IMR-90 (cell line): ENCODE data around the gene BRD3. TPM values are rescaled to one million over a fixed set of nuclear protein-coding genes. Genes with fewer than 3 reads are reported as not detected.

ENCODE experiments used
- ATAC-seq: fragments of 200-7000 bp; cut with Tn5 transposase; 2 replicates; pipeline ENCODE4 v1.9.1; 2020; ENCODE audit warnings: low read depth, mild to moderate bottlenecking, moderate library complexity
- BruUV-seq: library from RNA; stranded (reverse); fragments of 400-500 nt; replicated peaks from 2 replicates; lab custom pipeline; 2021; lab: Mats Ljungman, UMichigan
- CTCF ChIA-PET: fragments of 300-600 bp; formaldehyde crosslinking; extraction: SDS; loops from one replicate; lab custom pipeline; 2021; ENCODE audit warnings: antibody characterized with exemption; lab: Yijun Ruan, JAX
- POLR2A ChIA-PET: fragments of 300-600 bp; sonication (Branson Sonifier 250); formaldehyde crosslinking; loops from one replicate; lab custom pipeline; 2022; ENCODE audit warnings: antibody characterized with exemption; ENCODE audit not compliant: unreplicated experiment; lab: Charles Lee
- DNase-seq: peaks from one replicate; pipeline ENCODE4 v3.0.0; 2013
- H2AFZ ChIP-seq: replicated peaks from 2 replicates; pipeline ENCODE3; 2013; ENCODE audit warnings: low read length, mild to moderate bottlenecking; ENCODE audit not compliant: poor library complexity
- H2AK5ac ChIP-seq: 2 replicates; pipeline ENCODE4 v1.6.1; 2013; ENCODE audit warnings: low read depth, low read length, inconsistent platforms
- H2AK9ac ChIP-seq: replicated peaks from 2 replicates; pipeline ENCODE3; 2013; ENCODE audit warnings: mild to moderate bottlenecking, low read depth, low read length, moderate library complexity; ENCODE audit not compliant: poor library complexity
- H2BK120ac ChIP-seq: 2 replicates; pipeline ENCODE4 v1.6.1; 2013; ENCODE audit warnings: low read depth, low read length, inconsistent platforms
- H2BK15ac ChIP-seq: 3 replicates; pipeline ENCODE4 v1.6.1; 2013; ENCODE audit warnings: low read depth, low read length, inconsistent platforms
- H2BK20ac ChIP-seq: 2 replicates; pipeline ENCODE4 v1.6.1; 2013; ENCODE audit warnings: low read depth, mild to moderate bottlenecking, inconsistent platforms, low read length, moderate library complexity
- H2BK5ac ChIP-seq: 2 replicates; pipeline ENCODE4 v1.6.1; 2013; ENCODE audit warnings: mild to moderate bottlenecking, low read depth, low read length, inconsistent platforms; ENCODE audit not compliant: poor library complexity, severe bottlenecking
- H3K14ac ChIP-seq: replicated peaks from 2 replicates; pipeline ENCODE4 v1.6.1; 2013; ENCODE audit warnings: low read depth, low read length, inconsistent platforms
- H3K18ac ChIP-seq: 2 replicates; pipeline ENCODE4 v1.6.1; 2013; ENCODE audit warnings: low read depth, low read length, control low read depth
- H3K23ac ChIP-seq: 2 replicates; pipeline ENCODE4 v1.6.1; 2013; ENCODE audit warnings: low read depth, low read length, inconsistent platforms
- H3K27ac ChIP-seq: 2 replicates; pipeline ENCODE4 v1.5.1; 2013; ENCODE audit warnings: mild to moderate bottlenecking, control low read depth, low read length; ENCODE audit not compliant: insufficient read depth
- H3K27me3 ChIP-seq: 2 replicates; pipeline ENCODE4 v1.6.1; 2013; ENCODE audit warnings: low read length; ENCODE audit not compliant: control insufficient read depth, insufficient read depth
- H3K36me3 ChIP-seq: 2 replicates; pipeline ENCODE4 v1.6.1; 2013; ENCODE audit warnings: low read length, mixed read lengths; ENCODE audit not compliant: control insufficient read depth, insufficient read depth
- H3K4ac ChIP-seq: 2 replicates; pipeline ENCODE4 v1.6.1; 2013; ENCODE audit warnings: low read depth, low read length, inconsistent platforms
- H3K4me1 ChIP-seq: 2 replicates; pipeline ENCODE4 v1.6.1; 2013; ENCODE audit warnings: low read length, mixed read lengths; ENCODE audit not compliant: control insufficient read depth, insufficient read depth
- H3K4me2 ChIP-seq: 2 replicates; pipeline ENCODE4 v1.6.1; 2013; ENCODE audit warnings: low read depth, mild to moderate bottlenecking, control low read depth, low read length, moderate library complexity
- H3K4me3 ChIP-seq: 2 replicates; pipeline ENCODE4 v1.5.1; 2013; ENCODE audit warnings: low read depth, mild to moderate bottlenecking, control low read depth, low read length, moderate library complexity; ENCODE audit not compliant: insufficient read depth
- H3K56ac ChIP-seq: 2 replicates; pipeline ENCODE4 v1.6.1; 2013; ENCODE audit warnings: low read length, inconsistent platforms; ENCODE audit not compliant: insufficient read depth; ENCODE audit errors: extremely low read depth
- H3K79me1 ChIP-seq, 2 experiments: 2 replicates each; pipeline ENCODE4 v1.6.1; 2013; ENCODE audit warnings: low read length in 2 of 2, inconsistent platforms in 1 of 2, low read depth in 1 of 2
- H3K9ac ChIP-seq: 2 replicates; pipeline ENCODE4 v1.6.1; 2013; ENCODE audit warnings: low read depth, low read length, control low read depth
- H3K9me1 ChIP-seq: 2 replicates; pipeline ENCODE4 v1.6.1; 2013; ENCODE audit warnings: low read length, inconsistent platforms; ENCODE audit not compliant: insufficient read depth
- H3K9me3 ChIP-seq: 2 replicates; pipeline ENCODE4 v1.6.1; 2013; ENCODE audit warnings: low read length; ENCODE audit not compliant: control insufficient read depth, insufficient read depth
- H4K20me1 ChIP-seq: 2 replicates; pipeline ENCODE4 v1.6.1; 2013; ENCODE audit warnings: low read length, inconsistent platforms; ENCODE audit not compliant: insufficient read depth
- H4K5ac ChIP-seq: 2 replicates; pipeline ENCODE4 v1.6.1; 2013; ENCODE audit warnings: mild to moderate bottlenecking, low read depth, low read length, control low read depth
- H4K8ac ChIP-seq, 2 experiments: 2 replicates each; pipeline ENCODE4 v1.6.1; 2013; ENCODE audit warnings: low read depth in 2 of 2, low read length in 2 of 2, control low read depth in 1 of 2, inconsistent platforms in 1 of 2
- H4K91ac ChIP-seq: 2 replicates; pipeline ENCODE4 v1.6.1; 2013; ENCODE audit warnings: low read depth, low read length, inconsistent platforms; ENCODE audit not compliant: insufficient read depth
- BHLHE40 ChIP-seq: fragments of 150-350 bp; IDR thresholded peaks from 2 replicates; pipeline ENCODE4 v1.6.1; 2016; ENCODE audit warnings: mild to moderate bottlenecking, low read depth, low read length
- ELK1 ChIP-seq: fragments of 150-350 bp; IDR thresholded peaks from 2 replicates; pipeline ENCODE4 v1.6.1; 2016; ENCODE audit warnings: low read depth, mild to moderate bottlenecking, low read length, moderate library complexity, borderline replicate concordance
- WGBS, 2 experiments: methylation state at CpG; one replicate each; pipeline versions ENCODE4 v1.1.5 to v1.1.7; 2013; ENCODE audit warnings: missing lambda C conversion rate in 2 of 2; ENCODE audit not compliant: insufficient read length in 1 of 2; ENCODE audit errors: extremely low coverage in 2 of 2; 5-methylcytosine and 5-hydroxymethylcytosine counted together
- dilution Hi-C: fragments of 300-500 bp; cut with HindIII; formaldehyde crosslinking; loops from one replicate; pipeline ENCODE4 v1.14.3; 2018; ENCODE audit warnings: low sequenced_read_pairs; ENCODE audit not compliant: unreplicated experiment
- in situ Hi-C: fragments of 300-500 bp; cut with MboI; formaldehyde crosslinking; loops from 3 replicates; pipeline ENCODE4 v1.14.3; 2019; ENCODE audit warnings: low sequenced_read_pairs, inconsistent platforms, mixed read lengths
- intact Hi-C: fragments of 100-400 bp; cut with micrococcal nuclease; formaldehyde crosslinking; loops from 2 replicates; pipeline ENCODE4 v1.10.0; 2022
- polyA plus RNA-seq, 3 experiments: library from polyadenylated mRNA; depleted of rRNA; stranded (reverse); fragments of >200 nt; gene quantifications; 2 replicates each; pipeline ENCODE4 v1.2.3, GENCODE V29; 2012; ENCODE audit warnings: low replicate concordance in 1 of 3
- total RNA-seq: library from RNA; depleted of rRNA; stranded (reverse); fragments of >200 nt; gene quantifications from 2 replicates; pipeline ENCODE4 v1.2.3, GENCODE V29; 2012

BRD3 gene
- total and polyA plus RNA-seq, 2 of the 4 experiments (the other 2 are of a cell fraction): 2.2 to 7.1 TPM

GRCh38 chr9:134046894-134047681, 20.7 kb downstream of the BRD3 start:
- 90% methylated on average over 9 of the region's 21 CpGs; no CpG with 5 or more reads in 1 of the 2 experiments for WGBS, 2 experiments
- H2BK120ac ChIP-seq: no peak overlapping the region
- no peaks in the 10 kb centered on the region; the same call in 1 of the 2 replicates for H4K20me1 ChIP-seq
- no peak overlapping the region for H4K91ac ChIP-seq
- H3K14ac ChIP-seq: no peak overlapping the region
- no peaks in the 10 kb centered on the region for H3K27me3 ChIP-seq
- H3K23ac ChIP-seq: no peak overlapping the region
- no peak overlapping the region for H4K8ac ChIP-seq
- no peak for TF ChIP-seq BHLHE40
- no peak for TF ChIP-seq ELK1
- no peak overlapping the region for H4K5ac ChIP-seq
- no peak for DNase-seq
- H3K56ac ChIP-seq: no peak overlapping the region
- in situ Hi-C loops: no loop called here
- dilution Hi-C loops: no loop called here
- ChIA-PET CTCF (interaction anchor here (0.6 kb wide), 1 partner anchor 15 kb away, joined by 3 read pairs; no protein-coding TSS in a partner anchor), POLR2A (interaction anchor here (0.5 kb wide), 2 partner anchors 64 to 700 kb away, joined by 3 to 7 read pairs; no protein-coding TSS in a partner anchor)
- H3K9me3 ChIP-seq: no peaks in the 10 kb centered on the region
- H3K36me3 ChIP-seq: peaks cover 69% of the 10 kb centered on the region
- no peak overlapping the region for H3K9ac ChIP-seq
- no peak overlapping the region for H3K4ac ChIP-seq
- H3K27ac ChIP-seq: no peak overlapping the region
- peaks cover 7 to 9% of the 10 kb centered on the region in 2 experiments; a peak in 3 of 4 replicates for H3K79me1 ChIP-seq
- intact Hi-C loops: no loop called here
- no peak overlapping the region for H3K4me3 ChIP-seq
- H2BK20ac ChIP-seq: no peak overlapping the region
- no peak overlapping the region for H2BK15ac ChIP-seq
- BruUV-seq: no TSS peak
- no peak overlapping the region for H2AK5ac ChIP-seq
- ATAC-seq: no peak
- no peak overlapping the region for H2BK5ac ChIP-seq
- H3K4me1 ChIP-seq: no peaks in the 10 kb centered on the region
- no peak overlapping the region for H3K4me2 ChIP-seq
- no peaks in the 10 kb centered on the region for H3K9me1 ChIP-seq
- H2AFZ ChIP-seq: no peak overlapping the region
- no peak overlapping the region for H2AK9ac ChIP-seq
- no peak overlapping the region for H3K18ac ChIP-seq
